H9 (cell line): ENCODE measurements around the gene RAB6B. TPM values are rescaled to one million over a fixed set of nuclear protein-coding genes. Genes with fewer than 3 reads are reported as not detected.

Experiments used
- DNase-seq: peaks from one replicate; pipeline ENCODE4 v3.0.0-alpha.2; 2017
- H2AFZ ChIP-seq: one replicate; pipeline ENCODE4 v1.6.1; 2013; ENCODE audit warnings: mild to moderate bottlenecking, low read length, control low read depth, moderate library complexity
- H2AK5ac ChIP-seq: 2 replicates; pipeline ENCODE4 v1.6.1; 2013; ENCODE audit warnings: low read length, control low read depth, mixed read lengths; ENCODE audit not compliant: insufficient read length
- H2BK120ac ChIP-seq: one replicate; pipeline ENCODE4 v1.6.1; 2013; ENCODE audit warnings: low read depth, mild to moderate bottlenecking, low read length, control low read depth, inconsistent platforms; ENCODE audit not compliant: poor library complexity, severe bottlenecking
- H2BK12ac ChIP-seq: 2 replicates; pipeline ENCODE4 v1.6.1; 2013; ENCODE audit warnings: low read length, control low read depth, mixed read lengths, low read depth; ENCODE audit not compliant: insufficient read length
- H2BK15ac ChIP-seq: 2 replicates; pipeline ENCODE4 v1.6.1; 2013; ENCODE audit warnings: low read depth, low read length, control low read depth
- H2BK20ac ChIP-seq: one replicate; pipeline ENCODE4 v1.6.1; 2013; ENCODE audit warnings: low read depth, mild to moderate bottlenecking, low read length, control low read depth, inconsistent platforms; ENCODE audit not compliant: poor library complexity, severe bottlenecking
- H2BK5ac ChIP-seq: 2 replicates; pipeline ENCODE4 v1.6.1; 2013; ENCODE audit warnings: low read length, control low read depth, mixed read lengths; ENCODE audit not compliant: insufficient read length
- H3K14ac ChIP-seq: 2 replicates; pipeline ENCODE4 v1.6.1; 2013; ENCODE audit warnings: low read length, control low read depth; ENCODE audit not compliant: insufficient read depth
- H3K18ac ChIP-seq: 2 replicates; pipeline ENCODE4 v1.6.1; 2013; ENCODE audit warnings: low read depth, mild to moderate bottlenecking, mixed read lengths, low read length, control low read depth; ENCODE audit not compliant: insufficient read length
- H3K23ac ChIP-seq: 2 replicates; pipeline ENCODE4 v1.6.1; 2013; ENCODE audit warnings: low read length, control low read depth, mixed read lengths, low read depth; ENCODE audit not compliant: insufficient read length
- H3K23me2 ChIP-seq: 2 replicates; pipeline ENCODE4 v1.6.1; 2013; ENCODE audit warnings: low read depth, mild to moderate bottlenecking, mixed read lengths, low read length, control low read depth; ENCODE audit not compliant: insufficient read length, poor library complexity, severe bottlenecking
- H3K27ac ChIP-seq: 2 replicates; pipeline ENCODE4 v1.5.1; 2013; ENCODE audit warnings: low read length, control low read depth, mixed read lengths, low read depth; ENCODE audit not compliant: insufficient read length
- H3K27me3 ChIP-seq: 2 replicates; pipeline ENCODE4 v1.6.1; 2013; ENCODE audit warnings: low read length, control low read depth, inconsistent platforms; ENCODE audit not compliant: insufficient read depth
- H3K4ac ChIP-seq: 2 replicates; pipeline ENCODE4 v1.6.1; 2013; ENCODE audit warnings: low read depth, mild to moderate bottlenecking, control low read depth, inconsistent platforms, low read length, moderate library complexity
- H3K4me1 ChIP-seq: 2 replicates; pipeline ENCODE4 v1.6.1; 2013; ENCODE audit warnings: low read length, control low read depth, inconsistent platforms; ENCODE audit not compliant: insufficient read depth
- H3K4me2 ChIP-seq: 2 replicates; pipeline ENCODE4 v1.6.1; 2013; ENCODE audit warnings: low read length, control low read depth, mixed read lengths; ENCODE audit not compliant: insufficient read length, insufficient read depth
- H3K56ac ChIP-seq: 2 replicates; pipeline ENCODE4 v1.6.1; 2013; ENCODE audit warnings: low read depth, mild to moderate bottlenecking, mixed read lengths, low read length, control low read depth; ENCODE audit not compliant: insufficient read length
- H3K79me1 ChIP-seq: 2 replicates; pipeline ENCODE4 v1.6.1; 2013; ENCODE audit warnings: low read depth, mild to moderate bottlenecking, moderate library complexity, low read length, control low read depth, inconsistent platforms; ENCODE audit not compliant: insufficient read depth, poor library complexity, severe bottlenecking
- H3K79me2 ChIP-seq: 2 replicates; pipeline ENCODE4 v1.6.1; 2013; ENCODE audit warnings: low read length, control low read depth, inconsistent platforms; ENCODE audit not compliant: insufficient read depth
- H3K9ac ChIP-seq: 2 replicates; pipeline ENCODE4 v1.6.1; 2013; ENCODE audit warnings: low read length, control low read depth, mixed read lengths; ENCODE audit not compliant: insufficient read length; ENCODE audit errors: extremely low read depth
- H3K9me3 ChIP-seq: one replicate; pipeline ENCODE4 v1.6.1; 2013; ENCODE audit warnings: low read depth, low read length, inconsistent platforms; ENCODE audit not compliant: control insufficient read depth
- H3T11ph ChIP-seq: one replicate; pipeline ENCODE4 v1.6.1; 2013; ENCODE audit warnings: mild to moderate bottlenecking, low read length, control low read depth, inconsistent platforms
- H4K20me1 ChIP-seq: one replicate; pipeline ENCODE4 v1.6.1; 2013; ENCODE audit not compliant: control insufficient read depth, insufficient read length, insufficient read depth
- H4K5ac ChIP-seq: 2 replicates; pipeline ENCODE4 v1.6.1; 2013; ENCODE audit warnings: low read depth, mild to moderate bottlenecking, mixed read lengths, low read length, control low read depth; ENCODE audit not compliant: insufficient read length
- H4K8ac ChIP-seq: replicated peaks from 2 replicates; pipeline ENCODE4 v1.6.1; 2013; ENCODE audit warnings: low read length, control low read depth, mixed read lengths, low read depth; ENCODE audit not compliant: insufficient read length
- H4K91ac ChIP-seq: 2 replicates; pipeline ENCODE4 v1.6.1; 2013; ENCODE audit warnings: low read depth, mild to moderate bottlenecking, moderate library complexity, mixed read lengths, low read length, control low read depth; ENCODE audit not compliant: insufficient read length
- H3K27ac Mint-ChIP-seq, 3 experiments: 2 replicates in 2 of 3; 3 replicates in 1 of 3; pipeline ENCODE4 v1.8.0; 2020 to 2021; ENCODE audit warnings: mixed read lengths in 3 of 3, mild to moderate bottlenecking in 1 of 3, moderate library complexity in 1 of 3
- H3K27me3 Mint-ChIP-seq: 2 replicates; pipeline ENCODE4 v1.8.0; 2021; ENCODE audit warnings: low read depth, mild to moderate bottlenecking, moderate library complexity, mixed read lengths
- H3K36me3 Mint-ChIP-seq, 3 experiments: 2 replicates in 2 of 3; 3 replicates in 1 of 3; pipeline ENCODE4 v1.8.0; 2020 to 2021; ENCODE audit warnings: low read depth in 3 of 3, mixed read lengths in 3 of 3; ENCODE audit not compliant: insufficient read depth in 1 of 3
- H3K4me1 Mint-ChIP-seq, 2 experiments: 2 replicates each; pipeline ENCODE4 v1.8.0; 2020; ENCODE audit warnings: mixed read lengths in 2 of 2
- H3K4me3 Mint-ChIP-seq, 2 experiments: 2 replicates in 1 of 2; 3 replicates in 1 of 2; pipeline ENCODE4 v1.8.0; 2020 to 2021; ENCODE audit warnings: mild to moderate bottlenecking in 2 of 2, mixed read lengths in 2 of 2, moderate library complexity in 1 of 2
- H3K9me3 Mint-ChIP-seq, 2 experiments: 2 replicates in 1 of 2; 3 replicates in 1 of 2; pipeline ENCODE4 v1.8.0; 2020; ENCODE audit warnings: mild to moderate bottlenecking in 2 of 2, mixed read lengths in 2 of 2, moderate library complexity in 1 of 2
- CTCF ChIP-seq: fragments of 200-600 bp; sonication (generic); conservative IDR thresholded peaks from 3 replicates; pipeline ENCODE4 v1.8.0; 2021; ENCODE audit warnings: antibody characterized with exemption, mild to moderate bottlenecking
- WGBS: extraction: QIAGEN DNeasy Blood & Tissue Kit; methylation state at CpG from one replicate; pipeline ENCODE4 v1.1.7; 2013; ENCODE audit warnings: missing lambda C conversion rate, low lambda C conversion rate, mixed read lengths; ENCODE audit not compliant: insufficient read length; ENCODE audit errors: extremely low coverage; 5-methylcytosine and 5-hydroxymethylcytosine counted together
- total RNA-seq: library from RNA; stranded (reverse); gene quantifications from 2 replicates; pipeline ENCODE4 v1.2.1, GENCODE V29; 2021

The RAB6B gene
- total RNA-seq, 1 experiment from 2014 or later: 12.3 TPM

DNA sequence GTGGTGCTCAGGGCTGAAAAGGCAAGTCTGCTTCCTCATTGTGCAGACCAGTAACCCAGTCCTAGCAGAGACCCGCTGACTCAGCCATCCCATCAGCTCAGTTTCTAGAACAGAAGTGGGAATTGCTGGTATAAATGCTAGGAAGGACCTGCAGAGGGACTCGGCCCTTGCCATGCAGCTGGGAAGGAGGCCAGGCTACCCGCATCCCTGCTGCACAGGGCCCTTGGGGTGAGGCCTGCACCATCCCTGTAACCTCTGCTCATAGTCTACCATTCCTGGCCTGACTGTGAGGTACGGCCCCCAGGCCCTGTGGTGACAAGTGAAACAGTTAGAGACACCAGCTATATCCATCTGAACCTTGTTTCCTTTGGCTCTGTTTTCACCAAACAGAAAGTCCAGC lies 23.5 kb downstream of the RAB6B start:
- Histone ChIP-seq H4K8ac (no peak overlapping the region), H2BK120ac (no peak overlapping the region), H2BK12ac (no peak overlapping the region), H2BK20ac (no peak overlapping the region), H3K4me2 (no peak overlapping the region), H3K79me2 (no peaks in the 10 kb centered on the region), H2AK5ac (no peak overlapping the region), H3K9me3 (no peaks in the 10 kb centered on the region), H3K4ac (no peak overlapping the region), H2BK5ac (no peak overlapping the region), H3K27me3 (no peaks in the 10 kb centered on the region), H3T11ph (no peak overlapping the region), H3K23me2 (no peaks in the 10 kb centered on the region), H4K5ac (no peak overlapping the region), H3K27ac (no peak overlapping the region), H4K91ac (no peak overlapping the region), H3K23ac (no peak overlapping the region), H3K9ac (no peak overlapping the region), H3K4me1 (no peaks in the 10 kb centered on the region), H3K18ac (no peak overlapping the region), H2AFZ (no peak overlapping the region), H4K20me1 (no peaks in the 10 kb centered on the region), H3K79me1 (no peaks in the 10 kb centered on the region), H3K56ac (no peak overlapping the region), H3K14ac (no peak overlapping the region), H2BK15ac (no peak overlapping the region)
- no peaks in the 10 kb centered on the region for H3K9me3 Mint-ChIP-seq
- WGBS: no CpG with 5 or more reads among the region's 4 CpGs
- DNase-seq: no peak
- peaks cover 0 to 2% (median 0%) of the 10 kb centered on the region in 3 experiments; a peak in 1 of 7 replicates for H3K36me3 Mint-ChIP-seq
- no peak overlapping the region for H3K4me3 Mint-ChIP-seq
- peaks cover 16 to 21% of the 10 kb centered on the region in 2 experiments for H3K4me1 Mint-ChIP-seq
- H3K27me3 Mint-ChIP-seq: no peaks in the 10 kb centered on the region; the same call in 1 of the 2 replicates
- TF ChIP-seq CTCF: no peak
- H3K27ac Mint-ChIP-seq: no peak overlapping the region
